ENCODE measurements around the gene HS6ST3.

- TF ChIP-seq POLR2A (IDR thresholded peaks at IDR 0.05; ENCODE audit: low read length) (no peak), GATA1 (IDR thresholded peaks at IDR 0.05; ENCODE audit: low read depth, low read length) (no peak)
Measured at GRCh38 chr13:96662036-96662435, 572.1 kb downstream of the HS6ST3 start.
